ENCODE results near the gene ASH1L. TPM values are rescaled to one million over a fixed set of nuclear protein-coding genes. Genes with fewer than 3 reads are reported as not detected.

The ASH1L gene
- total RNA-seq, 1 experiment from 2014 or later, result 36.0 TPM

DNA sequence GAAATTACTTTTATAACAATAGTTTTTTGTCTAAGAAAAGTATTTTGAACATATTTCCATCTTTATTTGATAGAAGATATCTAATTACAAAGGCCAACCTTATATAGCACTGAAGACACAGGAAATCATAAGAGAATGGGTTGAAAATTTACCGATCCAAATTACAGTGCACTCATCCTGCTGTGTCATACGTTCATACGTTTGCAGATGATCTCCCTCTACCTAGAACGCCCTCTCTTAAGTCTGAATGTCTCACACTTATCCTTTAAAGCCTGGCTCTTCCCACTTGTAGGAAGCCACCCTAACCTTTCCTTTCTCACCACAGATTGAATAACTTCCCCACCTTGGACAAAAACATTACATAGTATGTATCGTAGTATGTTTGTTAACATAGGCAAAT is 9.3 kb downstream of the ASH1L start:
- no peak overlapping the region for H3K4me3 ChIP-seq
- no peak overlapping the region for H3K27ac ChIP-seq
- no peak for DNase-seq
- no peak for TF ChIP-seq EZH2 (IDR thresholded peaks at IDR 0.05; ENCODE audit: low read depth)
- TF ChIP-seq, protein P1, sequence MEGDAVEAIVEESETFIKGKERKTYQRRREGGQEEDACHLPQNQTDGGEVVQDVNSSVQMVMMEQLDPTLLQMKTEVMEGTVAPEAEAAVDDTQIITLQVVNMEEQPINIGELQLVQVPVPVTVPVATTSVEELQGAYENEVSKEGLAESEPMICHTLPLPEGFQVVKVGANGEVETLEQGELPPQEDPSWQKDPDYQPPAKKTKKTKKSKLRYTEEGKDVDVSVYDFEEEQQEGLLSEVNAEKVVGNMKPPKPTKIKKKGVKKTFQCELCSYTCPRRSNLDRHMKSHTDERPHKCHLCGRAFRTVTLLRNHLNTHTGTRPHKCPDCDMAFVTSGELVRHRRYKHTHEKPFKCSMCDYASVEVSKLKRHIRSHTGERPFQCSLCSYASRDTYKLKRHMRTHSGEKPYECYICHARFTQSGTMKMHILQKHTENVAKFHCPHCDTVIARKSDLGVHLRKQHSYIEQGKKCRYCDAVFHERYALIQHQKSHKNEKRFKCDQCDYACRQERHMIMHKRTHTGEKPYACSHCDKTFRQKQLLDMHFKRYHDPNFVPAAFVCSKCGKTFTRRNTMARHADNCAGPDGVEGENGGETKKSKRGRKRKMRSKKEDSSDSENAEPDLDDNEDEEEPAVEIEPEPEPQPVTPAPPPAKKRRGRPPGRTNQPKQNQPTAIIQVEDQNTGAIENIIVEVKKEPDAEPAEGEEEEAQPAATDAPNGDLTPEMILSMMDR (conservative IDR thresholded peaks at IDR 0.05), result no peak
- peaks cover 94% of the 10 kb centered on the region for H3K79me2 ChIP-seq (ENCODE audit: low read depth)
- H3F3A ChIP-seq (ENCODE audit: insufficient read depth, low read depth), result peaks cover 3% of the 10 kb centered on the region; the same call in 1 of the 2 replicates
- BruUV-seq (replicated peaks), result no TSS peak
- H3K4me2 ChIP-seq, result no peak overlapping the region
- peaks cover 60% of the 10 kb centered on the region for H4K20me1 ChIP-seq (ENCODE audit: insufficient read depth)
- H3K4me1 ChIP-seq (replicated peaks; ENCODE audit: insufficient read depth), result no peaks in the 10 kb centered on the region
- H3K27me3 ChIP-seq (ENCODE audit: insufficient read depth, low read depth), result no peaks in the 10 kb centered on the region
- 0 out of 2 replicates have a peak, but pooled peaks cover 5% of the 10 kb centered on the region for H3K36me3 ChIP-seq (ENCODE audit: low read depth)
- no peaks in the 10 kb centered on the region for H3K9me3 ChIP-seq (ENCODE audit: insufficient read depth, low read depth)
- ChIA-PET POLR2A (ENCODE audit: unreplicated experiment) (no interaction called here), CTCF (no interaction called here)
- no peak overlapping the region for H2AFZ ChIP-seq
- intact Hi-C loops (cut with micrococcal nuclease; ENCODE audit: unreplicated experiment), result no loop called here
- H3K9me2 ChIP-seq (ENCODE audit: insufficient read depth), result no peaks in the 10 kb centered on the region

DNA sequence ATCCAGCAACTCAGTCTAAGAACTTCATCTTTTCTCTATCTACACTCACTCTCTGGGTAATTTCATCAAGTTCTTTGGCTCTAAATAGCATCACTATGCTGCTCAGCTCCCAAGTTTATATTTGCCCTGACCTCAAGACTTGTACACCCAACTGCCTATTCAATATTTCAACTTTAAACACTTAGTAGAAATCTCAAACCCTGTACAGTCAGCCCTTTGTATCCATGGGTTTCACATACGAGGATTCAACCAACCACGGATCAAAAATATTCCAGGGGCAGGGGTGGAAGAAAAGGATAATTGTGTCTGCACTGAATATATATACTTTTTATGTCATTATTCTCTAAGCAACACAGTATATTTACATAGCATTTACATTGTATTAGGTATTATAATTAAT is 13.9 kb downstream of the ASH1L start:
- BruUV-seq (replicated peaks), result no TSS peak
- no peaks in the 10 kb centered on the region for H3K9me2 ChIP-seq (ENCODE audit: insufficient read depth)
- no peaks in the 10 kb centered on the region for H3K27me3 ChIP-seq (ENCODE audit: insufficient read depth, low read depth)
- no peak overlapping the region for H2AFZ ChIP-seq
- intact Hi-C loops (cut with micrococcal nuclease; ENCODE audit: unreplicated experiment), result no loop called here
- peaks cover 91% of the 10 kb centered on the region for H3K79me2 ChIP-seq (ENCODE audit: low read depth)
- no peak overlapping the region for H3K4me2 ChIP-seq
- H3F3A ChIP-seq (ENCODE audit: insufficient read depth, low read depth), result no peaks in the 10 kb centered on the region; the same call in 1 of the 2 replicates
- CTCF ChIA-PET, result no interaction called here
- TF ChIP-seq EZH2 (IDR thresholded peaks at IDR 0.05; ENCODE audit: low read depth), result no peak
- TF ChIP-seq, protein P1 (conservative IDR thresholded peaks at IDR 0.05), result no peak
- no peaks in the 10 kb centered on the region for H3K4me1 ChIP-seq (replicated peaks; ENCODE audit: insufficient read depth)
- H3K4me3 ChIP-seq, result no peak overlapping the region
- H3K36me3 ChIP-seq (ENCODE audit: low read depth), result 0 out of 2 replicates have a peak, but pooled peaks cover 3% of the 10 kb centered on the region
- H3K27ac ChIP-seq, result no peak overlapping the region
- no peak for DNase-seq
- POLR2A ChIA-PET (ENCODE audit: unreplicated experiment), result no interaction called here
- H4K20me1 ChIP-seq (ENCODE audit: insufficient read depth), result peaks cover 41% of the 10 kb centered on the region
- H3K9me3 ChIP-seq (ENCODE audit: insufficient read depth, low read depth), result no peaks in the 10 kb centered on the region

DNA sequence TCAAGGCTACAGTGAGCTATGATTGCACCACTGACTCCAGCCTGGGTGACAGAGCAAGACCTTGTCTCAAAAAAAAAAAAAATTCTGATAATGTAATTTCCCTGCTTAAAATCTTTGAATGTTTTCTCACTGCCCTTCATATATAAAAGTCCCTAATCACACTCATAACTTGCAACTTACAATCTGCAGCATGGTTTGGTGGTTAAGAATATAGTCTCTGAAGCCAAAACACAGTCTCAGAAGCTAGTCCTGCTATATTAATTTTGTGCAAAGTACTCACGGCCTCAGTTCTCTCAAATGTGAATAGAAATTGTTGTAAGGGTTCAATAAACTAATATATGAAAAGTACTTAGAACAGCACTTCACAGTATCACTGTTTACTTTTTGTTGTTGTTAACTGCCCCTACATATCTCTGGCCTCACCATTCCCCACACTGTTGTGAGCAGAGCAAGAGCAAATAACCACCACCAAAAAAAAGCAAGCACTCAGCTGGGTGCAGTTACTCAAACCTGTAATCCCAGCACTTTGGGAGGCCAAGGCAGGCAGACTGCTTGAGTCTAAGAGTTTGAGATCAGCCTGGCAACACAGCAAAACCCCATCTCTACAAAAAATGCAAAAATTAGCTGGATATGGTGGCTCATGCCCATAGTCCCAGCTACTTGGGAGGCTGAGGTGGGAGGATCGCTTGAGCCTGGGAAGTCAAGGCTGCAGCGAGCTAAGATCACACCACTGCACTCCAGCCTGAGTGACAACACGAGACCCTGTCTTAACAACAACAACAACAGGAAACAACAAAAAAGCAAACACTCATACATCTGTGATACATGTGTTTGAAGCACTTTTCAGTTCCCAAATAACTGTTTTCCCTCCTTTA is 22.4 kb downstream of the ASH1L start:
- H3K9me2 ChIP-seq (ENCODE audit: insufficient read depth), result no peaks in the 10 kb centered on the region
- peaks cover 84% of the 10 kb centered on the region for H3K79me2 ChIP-seq (ENCODE audit: low read depth)
- no peaks in the 10 kb centered on the region for H3K36me3 ChIP-seq (ENCODE audit: low read depth)
- no peak overlapping the region for H2AFZ ChIP-seq
- H4K20me1 ChIP-seq (ENCODE audit: insufficient read depth), result peaks cover 35% of the 10 kb centered on the region
- intact Hi-C loops (cut with micrococcal nuclease; ENCODE audit: unreplicated experiment), result no loop called here
- H3K4me1 ChIP-seq (replicated peaks; ENCODE audit: insufficient read depth), result no peaks in the 10 kb centered on the region
- no peak overlapping the region for H3K27ac ChIP-seq
- H3K4me2 ChIP-seq, result no peak overlapping the region
- H3K27me3 ChIP-seq (ENCODE audit: insufficient read depth, low read depth), result no peaks in the 10 kb centered on the region
- BruUV-seq (replicated peaks), result no TSS peak
- no peaks in the 10 kb centered on the region for H3K9me3 ChIP-seq (ENCODE audit: insufficient read depth, low read depth)
- no peak overlapping the region for H3K4me3 ChIP-seq
- peaks cover 20% of the 10 kb centered on the region; the same call in 1 of the 2 replicates for H3F3A ChIP-seq (ENCODE audit: insufficient read depth, low read depth)
- TF ChIP-seq, protein P1 (conservative IDR thresholded peaks at IDR 0.05), result no peak
- TF ChIP-seq EZH2 (IDR thresholded peaks at IDR 0.05; ENCODE audit: low read depth), result no peak
- ChIA-PET CTCF (no interaction called here), POLR2A (ENCODE audit: unreplicated experiment) (interaction anchor here (0.7 kb wide), 1 partner anchor 17 kb away, joined by 6 read pairs; no protein-coding TSS in a partner anchor)
- no peak for DNase-seq

Measured in PC-9 (cell line).